Endothelial cell of umbilical vein (primary cell): Measurements from ENCODE around the gene IFNA5.

Experiments
- EZH2 ChIP-seq: IDR thresholded peaks from 2 replicates; pipeline ENCODE4 v1.6.1; 2012; ENCODE audit warnings: borderline replicate concordance, low read depth, mild to moderate bottlenecking, moderate library complexity, low read length, inconsistent platforms; ENCODE audit not compliant: severe bottlenecking
- FOS ChIP-seq: IDR thresholded peaks from 2 replicates; pipeline ENCODE4 v1.6.1; 2011; ENCODE audit warnings: mild to moderate bottlenecking, low read length, moderate library complexity, borderline replicate concordance; ENCODE audit not compliant: insufficient read depth
- GATA2 ChIP-seq: IDR thresholded peaks from 2 replicates; pipeline ENCODE4 v1.7.0; 2011; ENCODE audit warnings: low read depth, mild to moderate bottlenecking, moderate library complexity, mixed read lengths, low read length; ENCODE audit not compliant: insufficient read length, insufficient read depth
- JUN ChIP-seq: IDR thresholded peaks from 2 replicates; pipeline ENCODE4 v1.6.1; 2011; ENCODE audit warnings: borderline replicate concordance, low read depth; ENCODE audit not compliant: insufficient read length, insufficient read depth
- MAX ChIP-seq: IDR thresholded peaks from 2 replicates; pipeline ENCODE4 v1.6.1; 2011; ENCODE audit not compliant: insufficient read depth, insufficient read length
- MYC ChIP-seq: IDR thresholded peaks from one replicate; pipeline ENCODE4 v1.6.1; 2011; ENCODE audit warnings: mild to moderate bottlenecking, low read depth, low read length
- POLR2A ChIP-seq: IDR thresholded peaks from 2 replicates; pipeline ENCODE4 v1.6.1; 2012; ENCODE audit warnings: low read depth, mild to moderate bottlenecking, control low read depth, low read length
- POLR2AphosphoS5 ChIP-seq: IDR thresholded peaks from 2 replicates; pipeline ENCODE4 v1.6.1; 2012; ENCODE audit warnings: low read depth, mild to moderate bottlenecking, control low read depth, low read length, moderate library complexity; ENCODE audit not compliant: insufficient read depth
- TF ChIP-seq, protein P1 (sequence below), 2 donors: IDR thresholded peaks; 1 replicate in 1 of 2; 2 replicates in 1 of 2; pipeline ENCODE4 v1.5.1; 2011; ENCODE audit warnings: low read length in 2 of 2, mild to moderate bottlenecking in 2 of 2, moderate library complexity in 2 of 2, control low read depth in 1 of 2, inconsistent platforms in 1 of 2, low read depth in 1 of 2; ENCODE audit not compliant: insufficient read depth in 1 of 2; ENCODE audit errors: extremely low read depth in 1 of 2

GRCh38 chr9:21320465-21320864 lies 15.4 kb upstream of the IFNA5 start:
- TF ChIP-seq, protein P1, sequence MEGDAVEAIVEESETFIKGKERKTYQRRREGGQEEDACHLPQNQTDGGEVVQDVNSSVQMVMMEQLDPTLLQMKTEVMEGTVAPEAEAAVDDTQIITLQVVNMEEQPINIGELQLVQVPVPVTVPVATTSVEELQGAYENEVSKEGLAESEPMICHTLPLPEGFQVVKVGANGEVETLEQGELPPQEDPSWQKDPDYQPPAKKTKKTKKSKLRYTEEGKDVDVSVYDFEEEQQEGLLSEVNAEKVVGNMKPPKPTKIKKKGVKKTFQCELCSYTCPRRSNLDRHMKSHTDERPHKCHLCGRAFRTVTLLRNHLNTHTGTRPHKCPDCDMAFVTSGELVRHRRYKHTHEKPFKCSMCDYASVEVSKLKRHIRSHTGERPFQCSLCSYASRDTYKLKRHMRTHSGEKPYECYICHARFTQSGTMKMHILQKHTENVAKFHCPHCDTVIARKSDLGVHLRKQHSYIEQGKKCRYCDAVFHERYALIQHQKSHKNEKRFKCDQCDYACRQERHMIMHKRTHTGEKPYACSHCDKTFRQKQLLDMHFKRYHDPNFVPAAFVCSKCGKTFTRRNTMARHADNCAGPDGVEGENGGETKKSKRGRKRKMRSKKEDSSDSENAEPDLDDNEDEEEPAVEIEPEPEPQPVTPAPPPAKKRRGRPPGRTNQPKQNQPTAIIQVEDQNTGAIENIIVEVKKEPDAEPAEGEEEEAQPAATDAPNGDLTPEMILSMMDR (IDR thresholded peaks at IDR 0.05; ENCODE audit: extremely low read depth in 1 of 2, insufficient read depth in 1 of 2, low read depth in 1 of 2, low read length in 2 of 2) = no peak
- TF ChIP-seq EZH2 (no peak), POLR2A (no peak), MAX (no peak), POLR2AphosphoS5 (no peak), MYC (no peak), GATA2 (peak; percentile 36), JUN (no peak), FOS (no peak)
